Measurements from ENCODE around the gene PEBP1. TPM values are rescaled to one million over a fixed set of nuclear protein-coding genes. Genes with fewer than 3 reads are reported as not detected.

The PEBP1 gene
- total and polyA plus RNA-seq, 2 of the 4 experiments (the other 2 are of a cell fraction), result 129 to 161 TPM

GRCh38 chr12:118145113-118145797 is 9.3 kb downstream of the PEBP1 start:
- dilution Hi-C loops (cut with HindIII; ENCODE audit: low sequenced_read_pairs, unreplicated experiment), result no loop called here
- WGBS, 2 experiments (ENCODE audit: extremely low coverage in 2 of 2, insufficient read length in 1 of 2), result 100% methylated on average over 3 of the region's 7 CpGs; no CpG with 5 or more reads in 1 of the 2 experiments
- Histone ChIP-seq H2AFZ (replicated peaks; ENCODE audit: low read length, poor library complexity) (no peak overlapping the region), H4K5ac (ENCODE audit: low read depth, low read length) (no peak overlapping the region), H3K79me1 (ENCODE audit: low read depth in 1 of 2, low read length in 2 of 2) (peaks cover 4 to 11% of the 10 kb centered on the region in 2 experiments; a peak in 3 of 4 replicates), H3K4me1 (ENCODE audit: control insufficient read depth, insufficient read depth, low read length) (no peaks in the 10 kb centered on the region), H3K56ac (ENCODE audit: extremely low read depth, insufficient read depth, low read length) (no peak overlapping the region), H3K9me3 (ENCODE audit: control insufficient read depth, insufficient read depth, low read length) (no peaks in the 10 kb centered on the region), H2BK5ac (ENCODE audit: low read depth, low read length, poor library complexity, severe bottlenecking) (no peak overlapping the region), H2BK20ac (ENCODE audit: low read depth, low read length) (no peak overlapping the region), H4K8ac (ENCODE audit: low read depth in 2 of 2, low read length in 2 of 2) (no peak overlapping the region), H3K27ac (ENCODE audit: insufficient read depth, low read length) (no peak overlapping the region), H3K18ac (ENCODE audit: low read depth, low read length) (no peak overlapping the region), H2AK9ac (replicated peaks; ENCODE audit: low read depth, low read length, poor library complexity) (no peak overlapping the region), H4K20me1 (ENCODE audit: insufficient read depth, low read length) (no peaks in the 10 kb centered on the region), H3K23ac (ENCODE audit: low read depth, low read length) (no peak overlapping the region), H4K91ac (ENCODE audit: insufficient read depth, low read depth, low read length) (no peak overlapping the region), H2AK5ac (ENCODE audit: low read depth, low read length) (no peak overlapping the region), H3K9ac (ENCODE audit: low read depth, low read length) (no peak overlapping the region), H3K9me1 (ENCODE audit: insufficient read depth, low read length) (no peaks in the 10 kb centered on the region), H2BK120ac (ENCODE audit: low read depth, low read length) (no peak overlapping the region), H3K4me3 (ENCODE audit: insufficient read depth, low read depth, low read length) (no peak overlapping the region), H3K4me2 (ENCODE audit: low read depth, low read length) (no peak overlapping the region), H3K14ac (replicated peaks; ENCODE audit: low read depth, low read length) (no peak overlapping the region), H2BK15ac (ENCODE audit: low read depth, low read length) (no peak overlapping the region), H3K27me3 (ENCODE audit: control insufficient read depth, insufficient read depth, low read length) (no peaks in the 10 kb centered on the region), H3K4ac (ENCODE audit: low read depth, low read length) (no peak overlapping the region), H3K36me3 (ENCODE audit: control insufficient read depth, insufficient read depth, low read length) (peaks cover 40% of the 10 kb centered on the region)
- intact Hi-C loops (cut with micrococcal nuclease), result no loop called here
- ATAC-seq (ENCODE audit: low read depth) (no peak), DNase-seq (no peak)
- in situ Hi-C loops (cut with MboI; ENCODE audit: low sequenced_read_pairs), result loop anchor here (25.0 kb wide), 1 partner anchor 283 kb away; no protein-coding TSS in a partner anchor
- CTCF ChIA-PET, result no interaction called here
- BruUV-seq (replicated peaks), result no TSS peak
- TF ChIP-seq MAFK (IDR thresholded peaks at IDR 0.05; ENCODE audit: low read depth, low read length) (no peak), SMC3 (IDR thresholded peaks at IDR 0.05; ENCODE audit: low read depth, low read length) (no peak), CTCF (conservative IDR thresholded peaks at IDR 0.05; ENCODE audit: low read depth, low read length) (no peak), BHLHE40 (IDR thresholded peaks at IDR 0.05; ENCODE audit: low read depth, low read length) (no peak), POLR2A (IDR thresholded peaks at IDR 0.05; ENCODE audit: low read depth, low read length) (no peak), CEBPB (IDR thresholded peaks at IDR 0.05; ENCODE audit: low read depth, low read length) (no peak), FOS (IDR thresholded peaks at IDR 0.05; ENCODE audit: low read depth, low read length) (no peak), RAD21 (IDR thresholded peaks at IDR 0.05; ENCODE audit: low read length) (no peak), NFE2L2 (IDR thresholded peaks at IDR 0.05; ENCODE audit: low read depth, low read length) (no peak), RFX5 (IDR thresholded peaks at IDR 0.05; ENCODE audit: low read depth, low read length) (no peak), MXI1 (IDR thresholded peaks at IDR 0.05; ENCODE audit: borderline replicate concordance, low read depth, low read length) (no peak), USF2 (IDR thresholded peaks at IDR 0.05; ENCODE audit: low read depth, low read length) (no peak), ELK1 (IDR thresholded peaks at IDR 0.05; ENCODE audit: borderline replicate concordance, low read depth, low read length) (no peak), MAZ (IDR thresholded peaks at IDR 0.05; ENCODE audit: borderline replicate concordance, low read depth, low read length) (no peak), CHD1 (IDR thresholded peaks at IDR 0.05; ENCODE audit: low read depth, low read length) (no peak), RCOR1 (IDR thresholded peaks at IDR 0.05; ENCODE audit: insufficient replicate concordance, low read length) (no peak)
- POLR2A ChIA-PET (ENCODE audit: unreplicated experiment), result no interaction called here

All from IMR-90 (cell line).